Fibroblast of lung (primary cell): ENCODE data around the gene VCAN. TPM values are rescaled to one million over a fixed set of nuclear protein-coding genes. Genes with fewer than 3 reads are reported as not detected.

ENCODE experiments used
- DNase-seq, 2 donors: peaks; one replicate each; pipeline versions ENCODE4 v3.0.0 to v3.0.0-alpha.2; 2010; ENCODE audit warnings: low read depth in 2 of 2
- H2AFZ ChIP-seq: 2 replicates; pipeline ENCODE4 v1.5.1; 2012; ENCODE audit warnings: low read length, control low read depth, inconsistent platforms
- H3K27ac ChIP-seq: 2 replicates; pipeline ENCODE4 v1.5.1; 2011; ENCODE audit warnings: low read length, control low read depth; ENCODE audit not compliant: insufficient read depth
- H3K27me3 ChIP-seq: 2 replicates; pipeline ENCODE4 v1.5.1; 2011; ENCODE audit warnings: mild to moderate bottlenecking, low read length; ENCODE audit not compliant: control insufficient read depth, insufficient read depth
- H3K36me3 ChIP-seq: 2 replicates; pipeline ENCODE4 v1.5.1; 2011; ENCODE audit warnings: low read length; ENCODE audit not compliant: control insufficient read depth, insufficient read depth
- H3K4me1 ChIP-seq: 2 replicates; pipeline ENCODE4 v1.5.1; 2011; ENCODE audit warnings: low read length; ENCODE audit not compliant: control insufficient read depth, insufficient read depth; ENCODE audit errors: extremely low read depth
- H3K4me2 ChIP-seq: 2 replicates; pipeline ENCODE4 v1.5.1; 2011; ENCODE audit warnings: low read length, control low read depth; ENCODE audit not compliant: insufficient read depth; ENCODE audit errors: extremely low read depth
- H3K4me3 ChIP-seq, 4 experiments: fragments of 200-600 bp in 1 of 4; sonication (generic) in 1 of 4; replicated peaks in 1 of 4; 2 replicates each; pipeline ENCODE4 v1.5.1; 2011 to 2016; ENCODE audit warnings: low read length in 4 of 4, low read depth in 3 of 4, mild to moderate bottlenecking in 3 of 4, control low read depth in 2 of 4, inconsistent platforms in 1 of 4, mixed read lengths in 1 of 4; ENCODE audit not compliant: insufficient read depth in 1 of 4; ENCODE audit errors: control extremely low read depth in 1 of 4
- H3K79me2 ChIP-seq: 2 replicates; pipeline ENCODE4 v1.5.1; 2012; ENCODE audit warnings: mild to moderate bottlenecking, low read length, inconsistent platforms; ENCODE audit not compliant: control insufficient read depth, insufficient read depth
- H3K9ac ChIP-seq: 2 replicates; pipeline ENCODE4 v1.5.1; 2011; ENCODE audit warnings: mild to moderate bottlenecking, low read length, control low read depth; ENCODE audit not compliant: insufficient read depth
- H3K9me3 ChIP-seq: 2 replicates; pipeline ENCODE4 v1.5.1; 2012; ENCODE audit warnings: low read depth, low read length; ENCODE audit not compliant: control insufficient read depth, insufficient read depth
- H4K20me1 ChIP-seq: 2 replicates; pipeline ENCODE4 v1.5.1; 2011; ENCODE audit warnings: low read length; ENCODE audit not compliant: control insufficient read depth, insufficient read depth; ENCODE audit errors: extremely low read depth
- CTCF ChIP-seq, 2 donors: IDR thresholded peaks in 1 of 2; conservative IDR thresholded peaks in 1 of 2; 1 replicate in 1 of 2; 2 replicates in 1 of 2; pipeline ENCODE4 v1.5.1; 2011 to 2012; ENCODE audit warnings: low read length in 2 of 2, control low read depth in 1 of 2, inconsistent platforms in 1 of 2, low read depth in 1 of 2, mild to moderate bottlenecking in 1 of 2
- EZH2 ChIP-seq: IDR thresholded peaks from 2 replicates; pipeline ENCODE4 v1.5.1; 2012; ENCODE audit warnings: low read length, control low read depth, mild to moderate bottlenecking; ENCODE audit errors: missing control alignments
- polyA plus RNA-seq, 2 donors: library from polyadenylated mRNA; depleted of rRNA in 1 of 2; stranded (reverse) in 1 of 2; unstranded in 1 of 2; fragments of >200 nt; gene quantifications; 2 replicates each; pipeline ENCODE4 v1.2.1, GENCODE V29; 2011 to 2012; ENCODE audit warnings: missing spikeins in 1 of 2
- total RNA-seq: library from RNA; depleted of rRNA; stranded (reverse); fragments of >200 nt; gene quantifications from 2 replicates; pipeline ENCODE4 v1.2.1, GENCODE V29; 2014

The VCAN gene
- total and polyA plus RNA-seq, 2 donors (not counting 1 experiment from before 2014, with no cell fraction given) = 51.9 to 227 TPM

- no peak overlapping the region for H3K4me3 ChIP-seq
- no peaks in the 10 kb centered on the region for H3K4me1 ChIP-seq
- no peaks in the 10 kb centered on the region for H3K36me3 ChIP-seq
- no peak overlapping the region for H3K9ac ChIP-seq
- H3K27me3 ChIP-seq = no peaks in the 10 kb centered on the region
- H3K9me3 ChIP-seq = no peaks in the 10 kb centered on the region
- H3K27ac ChIP-seq = no peak overlapping the region
- H3K79me2 ChIP-seq = no peaks in the 10 kb centered on the region
- no peak overlapping the region for H2AFZ ChIP-seq
- TF ChIP-seq EZH2 (no peak), CTCF (conservative IDR thresholded peaks at IDR 0.05 in 1 of 2, IDR thresholded peaks at IDR 0.05 in 1 of 2; ENCODE audit: low read depth in 1 of 2, low read length in 2 of 2) (peak; percentile 68 to 80)
- no peaks in the 10 kb centered on the region for H4K20me1 ChIP-seq
- peak; percentile 50 to 63 for DNase-seq
- H3K4me2 ChIP-seq = no peak overlapping the region
These were observed 136.6 kb downstream of the VCAN start for GRCh38 chr5:83608122-83608521.

- no peak overlapping the region for H3K4me2 ChIP-seq
- no peaks in the 10 kb centered on the region for H3K36me3 ChIP-seq
- no peak overlapping the region for H3K9ac ChIP-seq
- H3K4me1 ChIP-seq = no peaks in the 10 kb centered on the region
- no peaks in the 10 kb centered on the region for H3K9me3 ChIP-seq
- no peak overlapping the region for H3K27ac ChIP-seq
- no peak overlapping the region for H2AFZ ChIP-seq
- DNase-seq = no peak
- H3K79me2 ChIP-seq = no peaks in the 10 kb centered on the region
- H4K20me1 ChIP-seq = no peaks in the 10 kb centered on the region
- no peak overlapping the region for H3K4me3 ChIP-seq
- TF ChIP-seq EZH2 (no peak), CTCF (conservative IDR thresholded peaks at IDR 0.05 in 1 of 2, IDR thresholded peaks at IDR 0.05 in 1 of 2; ENCODE audit: low read depth in 1 of 2, low read length in 2 of 2) (no peak)
- H3K27me3 ChIP-seq = no peaks in the 10 kb centered on the region
These were observed 143.3 kb downstream of the VCAN start for GRCh38 chr5:83614841-83615240.

GRCh38 chr5:83628360-83628759 is 156.8 kb downstream of the VCAN start:
- Histone ChIP-seq H3K4me3 (no peak overlapping the region), H3K4me2 (no peak overlapping the region), H3K27me3 (no peaks in the 10 kb centered on the region), H3K27ac (no peak overlapping the region), H3K9me3 (no peaks in the 10 kb centered on the region), H3K36me3 (no peaks in the 10 kb centered on the region), H3K4me1 (no peaks in the 10 kb centered on the region), H3K79me2 (no peaks in the 10 kb centered on the region), H4K20me1 (no peaks in the 10 kb centered on the region), H3K9ac (no peak overlapping the region), H2AFZ (no peak overlapping the region)
- peak in 1 of 2 donors; percentile 56 for DNase-seq
- TF ChIP-seq CTCF (conservative IDR thresholded peaks at IDR 0.05 in 1 of 2, IDR thresholded peaks at IDR 0.05 in 1 of 2; ENCODE audit: low read depth in 1 of 2, low read length in 2 of 2) = no peak
- TF ChIP-seq EZH2 = no peak

Other genes starting within 250 kb of the VCAN start
- gene HAPLN1, start 249.1 kb downstream of the VCAN start, total RNA-seq = 0.17 TPM in 1 of 2 replicates, not detected in the other
- 0.44 and 7.7 TPM in 2 replicates for gene HAPLN1, start 249.1 kb downstream of the VCAN start, polyA plus RNA-seq